OCI-LY7 (cell line): Measurements from ENCODE around the gene NSD2.

Source experiments
- CTCF ChIP-seq: fragments of 200-600 bp; sonication (generic); conservative IDR thresholded peaks from 2 replicates; pipeline ENCODE4 v1.5.1; 2014; ENCODE audit warnings: mild to moderate bottlenecking, antibody characterized with exemption, low read length, moderate library complexity, mixed read lengths
- EZH2phosphoT487 ChIP-seq: fragments of 200-600 bp; sonication (generic); IDR thresholded peaks from 2 replicates; pipeline ENCODE4 v1.6.1; 2018; ENCODE audit warnings: low read depth, borderline replicate concordance, mild to moderate bottlenecking, mixed run types, antibody characterized with exemption, low read length, moderate library complexity, mixed read lengths

GRCh38 chr4:1830642-1831228 lies 40.5 kb upstream of the NSD2 start:
- TF ChIP-seq CTCF (no peak), EZH2phosphoT487 (no peak)
